ENCODE results near the gene MAST3.

- TF ChIP-seq POLR2A (IDR thresholded peaks at IDR 0.05; ENCODE audit: low read depth, low read length) (no peak), TAF1 (IDR thresholded peaks at IDR 0.05; ENCODE audit: low read depth, low read length) (no peak), PAX5 (IDR thresholded peaks at IDR 0.05; ENCODE audit: insufficient read depth, low read length, severe bottlenecking) (no peak)
These were observed 73.2 kb downstream of the MAST3 start for GRCh38 chr19:18170714-18171255.

All from GM12891 (cell line).